Measurements from ENCODE around the gene LBP.
"Not testable (repeated sequence)": the region's sequence is repeated elsewhere in the genome, so short reads cannot be mapped to it uniquely, and the experiment has no call there.

The LBP gene

GRCh38 chr20:38321959-38322598, 24.2 kb upstream of the LBP start:
- no peak for DNase-seq (ENCODE audit: low read depth in 2 of 2)

GRCh38 chr20:38324159-38324558, 22.1 kb upstream of the LBP start:
- DNase-seq (ENCODE audit: low read depth in 2 of 2): no peak

- DNase-seq (ENCODE audit: low read depth in 2 of 2): no peak
Measured at GRCh38 chr20:38325167-38325566, 21.1 kb upstream of the LBP start.

GRCh38 chr20:38325905-38326304, 20.4 kb upstream of the LBP start:
- no peak for DNase-seq (ENCODE audit: low read depth in 2 of 2)

GRCh38 chr20:38326309-38326708, 20.0 kb upstream of the LBP start:
- no peak for DNase-seq (ENCODE audit: low read depth in 2 of 2)

- no peak for DNase-seq (ENCODE audit: low read depth in 2 of 2)
Measured at GRCh38 chr20:38330638-38331037, 15.6 kb upstream of the LBP start.

GRCh38 chr20:38331245-38331644, 15.0 kb upstream of the LBP start:
- no peak for DNase-seq (ENCODE audit: low read depth in 2 of 2)

GRCh38 chr20:38331814-38332213, 14.5 kb upstream of the LBP start:
- no peak for DNase-seq (ENCODE audit: low read depth in 2 of 2)

GRCh38 chr20:38334016-38334415, 12.3 kb upstream of the LBP start:
- DNase-seq (ENCODE audit: low read depth in 2 of 2): no peak

GRCh38 chr20:38336726-38337125, 9.6 kb upstream of the LBP start:
- no peak for DNase-seq (ENCODE audit: low read depth in 2 of 2)

GRCh38 chr20:38337561-38338140, 8.6 kb upstream of the LBP start:
- no peak for DNase-seq (ENCODE audit: low read depth in 2 of 2)

GRCh38 chr20:38338849-38339520, 7.3 kb upstream of the LBP start:
- no peak for DNase-seq (ENCODE audit: low read depth in 2 of 2)

- DNase-seq (ENCODE audit: low read depth in 2 of 2): not testable (repeated sequence)
Measured at GRCh38 chr20:38339521-38339896, 6.8 kb upstream of the LBP start.

GRCh38 chr20:38339997-38340396, 6.3 kb upstream of the LBP start:
- no peak for DNase-seq (ENCODE audit: low read depth in 2 of 2)

- no peak for DNase-seq (ENCODE audit: low read depth in 2 of 2)
Measured at GRCh38 chr20:38340693-38341092, 5.6 kb upstream of the LBP start.

- no peak for DNase-seq (ENCODE audit: low read depth in 2 of 2)
Measured at GRCh38 chr20:38342216-38342615, 4.1 kb upstream of the LBP start.

GRCh38 chr20:38342713-38343310, 3.5 kb upstream of the LBP start:
- no peak for DNase-seq (ENCODE audit: low read depth in 2 of 2)

GRCh38 chr20:38343311-38344106, 2.8 kb upstream of the LBP start:
- DNase-seq (ENCODE audit: low read depth in 2 of 2): no peak

GRCh38 chr20:38344107-38344701, 2.1 kb upstream of the LBP start:
- DNase-seq (ENCODE audit: low read depth in 2 of 2): no peak

GRCh38 chr20:38345643-38346042, 639 bp upstream of the LBP start:
- DNase-seq (ENCODE audit: low read depth in 2 of 2): no peak

GRCh38 chr20:38346741-38347140, 459 bp downstream of the LBP start:
- no peak for DNase-seq (ENCODE audit: low read depth in 2 of 2)

GRCh38 chr20:38349856-38350255, 3.6 kb downstream of the LBP start:
- no peak for DNase-seq (ENCODE audit: low read depth in 2 of 2)
